LNCaP clone FGC (cell line): Measurements from ENCODE around the gene THRB.

ENCODE experiments used
- DNase-seq: peaks from one replicate; pipeline ENCODE4 v3.0.0-alpha.2; 2011; ENCODE audit warnings: low read depth
- H3K4me3 ChIP-seq: 2 replicates; pipeline ENCODE4 v1.5.1; 2011; ENCODE audit warnings: mild to moderate bottlenecking, low read depth, low read length, control low read depth
- TF ChIP-seq, protein P1 (sequence below): IDR thresholded peaks from 2 replicates; pipeline ENCODE4 v1.5.1; 2012; ENCODE audit warnings: mild to moderate bottlenecking; ENCODE audit not compliant: control insufficient read depth, insufficient read depth; ENCODE audit errors: extremely low read depth

The THRB gene

DNA sequence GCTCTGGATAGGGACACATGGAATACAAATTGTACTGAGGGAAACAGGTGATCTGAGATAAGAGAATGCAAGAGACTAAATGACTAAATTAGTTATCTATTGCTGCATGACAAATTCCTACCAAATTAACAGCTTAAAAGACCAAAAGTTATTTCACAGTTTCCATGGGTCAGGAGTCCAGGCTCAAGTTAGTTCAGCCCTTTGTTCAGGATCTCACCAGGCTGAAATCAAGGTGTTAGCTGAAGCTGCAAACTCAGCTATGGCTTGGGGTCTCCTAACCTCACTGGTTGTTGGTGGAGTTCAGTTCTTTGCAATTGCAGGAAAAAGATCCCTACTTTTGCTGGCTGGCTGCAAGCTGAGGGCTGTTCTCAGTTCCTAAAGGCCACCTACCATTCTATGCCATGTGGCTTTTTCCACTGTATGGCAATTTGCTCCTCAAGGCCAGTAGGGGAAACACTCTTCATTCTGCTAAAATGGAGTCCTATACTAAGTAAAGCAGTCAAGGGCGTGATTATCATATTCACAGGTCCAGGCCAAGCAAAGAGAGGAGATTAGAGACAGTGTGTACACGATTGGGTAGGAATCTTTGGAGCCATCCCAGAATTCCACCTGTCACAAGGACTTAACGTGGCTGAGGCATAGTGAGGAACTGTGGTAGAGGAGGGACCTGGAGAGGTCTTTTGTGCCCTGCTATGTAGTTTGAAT, 53.7 kb downstream of the THRB start:
- TF ChIP-seq, protein P1, sequence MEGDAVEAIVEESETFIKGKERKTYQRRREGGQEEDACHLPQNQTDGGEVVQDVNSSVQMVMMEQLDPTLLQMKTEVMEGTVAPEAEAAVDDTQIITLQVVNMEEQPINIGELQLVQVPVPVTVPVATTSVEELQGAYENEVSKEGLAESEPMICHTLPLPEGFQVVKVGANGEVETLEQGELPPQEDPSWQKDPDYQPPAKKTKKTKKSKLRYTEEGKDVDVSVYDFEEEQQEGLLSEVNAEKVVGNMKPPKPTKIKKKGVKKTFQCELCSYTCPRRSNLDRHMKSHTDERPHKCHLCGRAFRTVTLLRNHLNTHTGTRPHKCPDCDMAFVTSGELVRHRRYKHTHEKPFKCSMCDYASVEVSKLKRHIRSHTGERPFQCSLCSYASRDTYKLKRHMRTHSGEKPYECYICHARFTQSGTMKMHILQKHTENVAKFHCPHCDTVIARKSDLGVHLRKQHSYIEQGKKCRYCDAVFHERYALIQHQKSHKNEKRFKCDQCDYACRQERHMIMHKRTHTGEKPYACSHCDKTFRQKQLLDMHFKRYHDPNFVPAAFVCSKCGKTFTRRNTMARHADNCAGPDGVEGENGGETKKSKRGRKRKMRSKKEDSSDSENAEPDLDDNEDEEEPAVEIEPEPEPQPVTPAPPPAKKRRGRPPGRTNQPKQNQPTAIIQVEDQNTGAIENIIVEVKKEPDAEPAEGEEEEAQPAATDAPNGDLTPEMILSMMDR = no peak
- no peak for DNase-seq
- H3K4me3 ChIP-seq = no peak overlapping the region

DNA sequence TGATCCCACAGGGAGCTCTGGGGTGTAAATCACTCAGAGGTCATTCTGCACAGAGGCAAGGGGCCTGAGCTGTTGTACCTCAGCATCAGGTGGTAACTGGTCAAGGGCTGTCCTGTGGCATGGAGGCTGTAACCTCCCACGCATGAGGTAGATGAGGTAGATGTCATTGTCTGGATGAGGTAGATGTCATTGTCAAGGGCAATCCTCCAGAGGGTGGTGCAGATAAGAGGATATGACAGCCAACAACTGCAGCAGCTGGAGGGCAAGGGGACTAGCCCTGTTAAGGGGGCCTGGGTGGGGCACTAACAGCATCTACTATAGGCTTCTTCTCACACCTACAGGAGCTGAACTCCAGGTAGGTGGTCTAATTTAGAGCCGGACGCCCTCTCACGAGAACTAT, 55.6 kb downstream of the THRB start:
- DNase-seq = no peak
- H3K4me3 ChIP-seq = no peak overlapping the region
- TF ChIP-seq, protein P1 = no peak

DNA sequence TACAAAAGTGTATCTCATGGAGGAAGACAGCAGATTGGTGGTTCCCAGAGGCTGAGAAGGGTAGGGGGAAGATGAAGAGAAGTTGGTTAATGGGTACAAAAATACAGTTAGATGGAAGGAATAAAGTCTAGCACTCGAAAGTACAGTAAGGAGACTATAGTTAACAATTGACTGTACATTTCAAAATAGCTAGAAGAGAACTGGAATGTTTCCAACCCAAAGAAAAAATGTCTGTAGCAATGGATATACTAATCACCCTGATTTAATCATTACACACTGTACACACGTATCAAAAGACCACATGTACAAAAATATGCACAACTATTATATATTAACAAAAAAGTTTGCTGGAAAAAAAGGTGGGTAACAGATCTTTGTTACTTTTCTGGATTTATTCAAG, 57.3 kb downstream of the THRB start:
- DNase-seq = no peak
- H3K4me3 ChIP-seq = no peak overlapping the region
- TF ChIP-seq, protein P1 = no peak

DNA sequence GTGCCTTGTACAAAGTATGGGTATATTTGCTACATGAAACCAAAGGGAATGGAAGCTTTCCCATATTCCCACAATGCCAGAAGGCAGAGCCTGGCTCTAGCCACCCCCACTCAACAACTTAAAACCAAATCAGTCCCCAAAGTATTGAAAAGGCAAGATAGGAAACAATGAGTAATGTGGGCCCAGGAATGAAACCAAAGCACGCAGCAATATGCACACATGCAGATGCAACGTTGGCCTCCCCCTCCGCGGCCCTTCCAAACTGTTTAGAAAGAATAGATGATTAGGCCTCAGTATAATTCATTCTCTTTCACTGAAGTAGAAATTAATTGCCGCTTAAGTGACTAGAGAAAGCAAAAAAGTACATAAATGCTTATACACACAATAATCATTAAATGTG, 59.1 kb downstream of the THRB start:
- H3K4me3 ChIP-seq = no peak overlapping the region
- DNase-seq = no peak
- TF ChIP-seq, protein P1 = no peak

DNA sequence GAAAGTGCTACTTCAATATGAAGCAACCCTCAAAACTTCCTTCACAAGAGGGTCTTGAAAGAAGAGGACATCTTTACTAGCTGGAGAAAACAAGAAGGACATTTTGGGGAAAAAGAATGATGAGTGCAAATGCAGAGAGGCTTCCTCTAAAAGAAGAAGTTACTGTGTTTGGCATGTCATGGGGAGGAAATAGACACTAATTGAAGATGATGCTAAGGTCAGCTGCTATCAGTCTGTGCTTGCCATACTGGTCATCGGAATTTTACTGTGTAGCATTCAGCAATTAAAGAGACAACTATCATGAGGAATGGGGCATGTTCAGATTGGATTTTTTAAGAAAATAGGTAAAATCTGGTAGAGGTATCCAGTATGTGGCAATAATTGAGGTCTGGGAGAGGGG, 60.0 kb downstream of the THRB start:
- DNase-seq = no peak
- TF ChIP-seq, protein P1 = no peak
- H3K4me3 ChIP-seq = no peak overlapping the region

DNA sequence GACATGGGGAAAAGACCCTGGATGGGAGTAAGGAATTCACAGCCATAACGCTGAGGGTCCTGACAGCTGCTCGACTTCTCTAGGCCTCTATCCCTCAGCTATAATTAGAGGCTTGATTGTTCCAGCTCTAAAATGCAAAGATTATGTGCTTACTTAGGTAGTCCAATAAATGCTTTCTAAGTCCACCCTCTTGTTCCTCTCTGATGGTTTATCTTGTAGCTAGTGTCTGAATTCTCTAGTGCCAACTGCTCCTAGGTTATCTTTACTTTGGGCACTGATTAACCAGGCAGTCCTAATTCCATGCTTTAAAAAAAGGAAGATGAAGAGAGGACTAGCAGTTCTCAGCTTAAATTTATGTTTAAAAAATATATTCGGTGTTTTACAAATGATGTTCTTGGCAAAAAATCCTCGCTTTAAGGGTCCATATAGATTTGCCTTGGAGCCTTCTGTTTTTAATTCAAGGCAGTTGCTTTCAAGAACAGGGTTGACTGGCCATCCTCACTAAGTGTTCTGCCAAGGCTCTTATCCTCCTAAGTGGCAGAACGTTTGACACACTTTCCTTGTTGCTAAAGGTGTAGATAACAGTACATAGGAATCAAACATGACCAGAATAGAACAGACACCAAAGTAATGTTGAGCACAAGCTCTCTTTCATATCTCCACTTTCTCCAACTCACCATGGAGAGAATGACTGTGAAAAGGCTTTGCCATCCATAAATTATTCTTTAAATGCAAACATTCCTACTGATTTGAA, 60.6 kb downstream of the THRB start:
- H3K4me3 ChIP-seq = no peak overlapping the region
- TF ChIP-seq, protein P1 = no peak
- DNase-seq = no peak
